Lower lobe of right lung (tissue), 2 donors: ENCODE results near the gene CX3CR1. TPM values are rescaled to one million over a fixed set of nuclear protein-coding genes. Genes with fewer than 3 reads are reported as not detected.

Source experiments
- ATAC-seq, 2 donors: fragments of 200-7000 bp; cut with Tn5 transposase; one replicate each; pipeline ENCODE4 v1.9.1; 2020 to 2022; ENCODE audit warnings: mild to moderate bottlenecking in 2 of 2, moderate library complexity in 2 of 2
- DNase-seq: peaks from one replicate; pipeline ENCODE4 v3.0.0-alpha.2; 2020
- H3K27ac ChIP-seq: fragments of 200-600 bp; one replicate; pipeline ENCODE4 v1.8.0; 2022
- H3K27me3 ChIP-seq: fragments of 200-600 bp; one replicate; pipeline ENCODE4 v1.8.0; 2022; ENCODE audit warnings: low read depth
- H3K36me3 ChIP-seq: fragments of 200-600 bp; one replicate; pipeline ENCODE4 v1.8.0; 2022; ENCODE audit warnings: mild to moderate bottlenecking
- H3K4me1 ChIP-seq: fragments of 200-600 bp; one replicate; pipeline ENCODE4 v1.8.0; 2022
- H3K4me3 ChIP-seq: fragments of 200-600 bp; one replicate; pipeline ENCODE4 v1.8.0; 2022; ENCODE audit warnings: mild to moderate bottlenecking
- H3K9me3 ChIP-seq: fragments of 200-600 bp; one replicate; pipeline ENCODE4 v1.8.0; 2022
- intact Hi-C: fragments of 100-400 bp; cut with DNase I; formaldehyde crosslinking; loops from one replicate; pipeline ENCODE4 v1.11.0; 2022
- total RNA-seq: library from RNA; stranded (reverse); fragmentation: NEBNext Ultra II Directional; extraction: Animal tissue kit (Norgen Biotek cat#: 25700); gene quantifications from one replicate; pipeline ENCODE4 v1.2.1, GENCODE V29; 2021
- TF ChIP-seq, protein P1 (sequence below): fragments of 200-600 bp; IDR thresholded peaks from one replicate; pipeline ENCODE4 v1.8.0; 2022; ENCODE audit warnings: antibody characterized with exemption, mild to moderate bottlenecking
- donor health status: DM: no; HTN: yes; CAD: no; lungs with severe emphysema.

The CX3CR1 gene
- total RNA-seq, 1 donor from 2014 or later = 14.1 TPM

DNA sequence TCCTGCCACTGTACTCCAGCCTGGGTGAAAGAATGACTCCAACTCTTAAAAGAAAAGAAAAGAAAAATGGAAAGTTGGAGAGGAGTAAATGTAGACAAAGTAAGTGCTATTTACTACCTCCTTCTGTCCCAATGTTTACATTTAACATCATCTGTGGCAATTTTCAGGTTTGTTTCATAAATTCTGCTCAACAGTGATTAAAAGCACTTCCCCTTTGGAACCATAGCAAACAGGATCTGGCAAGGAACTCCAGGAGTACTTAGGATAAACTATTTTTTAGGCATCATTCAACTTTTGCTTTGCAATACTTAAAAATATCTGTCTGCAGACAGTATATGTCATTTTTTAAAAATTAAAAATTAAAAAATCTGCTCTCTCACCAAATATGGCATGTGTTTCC is 5.5 kb upstream of the CX3CR1 start:
- ATAC-seq (no peak), DNase-seq (no peak)
- Histone ChIP-seq H3K27me3 (no peaks in the 10 kb centered on the region), H3K36me3 (no peaks in the 10 kb centered on the region), H3K4me1 (peaks cover 3% of the 10 kb centered on the region), H3K9me3 (no peaks in the 10 kb centered on the region), H3K27ac (no peak overlapping the region), H3K4me3 (no peak overlapping the region)
- TF ChIP-seq, protein P1, sequence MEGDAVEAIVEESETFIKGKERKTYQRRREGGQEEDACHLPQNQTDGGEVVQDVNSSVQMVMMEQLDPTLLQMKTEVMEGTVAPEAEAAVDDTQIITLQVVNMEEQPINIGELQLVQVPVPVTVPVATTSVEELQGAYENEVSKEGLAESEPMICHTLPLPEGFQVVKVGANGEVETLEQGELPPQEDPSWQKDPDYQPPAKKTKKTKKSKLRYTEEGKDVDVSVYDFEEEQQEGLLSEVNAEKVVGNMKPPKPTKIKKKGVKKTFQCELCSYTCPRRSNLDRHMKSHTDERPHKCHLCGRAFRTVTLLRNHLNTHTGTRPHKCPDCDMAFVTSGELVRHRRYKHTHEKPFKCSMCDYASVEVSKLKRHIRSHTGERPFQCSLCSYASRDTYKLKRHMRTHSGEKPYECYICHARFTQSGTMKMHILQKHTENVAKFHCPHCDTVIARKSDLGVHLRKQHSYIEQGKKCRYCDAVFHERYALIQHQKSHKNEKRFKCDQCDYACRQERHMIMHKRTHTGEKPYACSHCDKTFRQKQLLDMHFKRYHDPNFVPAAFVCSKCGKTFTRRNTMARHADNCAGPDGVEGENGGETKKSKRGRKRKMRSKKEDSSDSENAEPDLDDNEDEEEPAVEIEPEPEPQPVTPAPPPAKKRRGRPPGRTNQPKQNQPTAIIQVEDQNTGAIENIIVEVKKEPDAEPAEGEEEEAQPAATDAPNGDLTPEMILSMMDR = no peak
- intact Hi-C loops = loop anchor here (10.0 kb wide), 1 partner anchor 81 kb away; no protein-coding TSS in a partner anchor

DNA sequence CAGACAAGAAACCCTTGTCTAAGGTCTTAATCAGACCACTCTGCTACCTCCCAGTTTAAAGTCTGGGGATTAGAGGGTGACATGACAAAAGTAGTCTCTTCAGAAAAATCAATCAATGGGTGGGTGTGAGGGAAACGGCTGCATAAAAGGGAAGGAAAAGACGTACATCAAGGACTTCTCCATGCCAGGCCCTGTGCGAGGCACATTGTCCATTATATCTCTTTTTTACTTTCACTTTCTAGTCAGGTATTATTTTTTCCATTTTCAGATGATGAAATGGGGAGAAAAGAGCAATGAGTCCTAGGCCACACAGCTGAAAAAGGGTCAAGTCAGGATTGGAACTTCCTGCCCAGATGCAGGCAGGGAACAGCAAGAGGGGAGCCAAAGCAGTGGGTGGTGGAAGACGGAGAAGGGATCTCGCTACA is 4.6 kb upstream of the CX3CR1 start:
- DNase-seq (no peak), ATAC-seq (no peak)
- no peaks in the 10 kb centered on the region for H3K9me3 ChIP-seq

DNA sequence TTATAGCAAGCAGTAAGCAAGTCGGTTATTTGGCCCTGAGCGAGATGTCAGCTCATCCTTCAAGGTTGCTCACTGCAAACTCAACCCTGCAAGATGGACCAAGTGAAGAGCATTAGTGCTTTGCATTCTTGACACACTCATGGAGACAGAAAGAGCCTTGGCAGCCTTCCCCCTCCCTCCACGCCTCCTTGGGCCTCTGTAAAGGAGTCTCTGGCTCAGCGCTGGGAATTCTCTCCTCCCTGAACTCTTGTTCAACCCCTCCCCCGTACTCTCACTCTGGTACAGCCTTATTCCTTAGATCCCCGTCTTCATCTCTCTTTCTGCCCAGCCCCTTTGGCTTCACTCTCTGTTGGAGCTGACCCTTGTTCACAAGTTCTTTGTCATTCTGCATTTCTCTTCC is 2.2 kb upstream of the CX3CR1 start:
- DNase-seq (no peak), ATAC-seq (no peak)
- Histone ChIP-seq H3K36me3 (no peaks in the 10 kb centered on the region), H3K27me3 (no peaks in the 10 kb centered on the region), H3K9me3 (no peaks in the 10 kb centered on the region), H3K4me3 (no peak overlapping the region), H3K27ac (no peak overlapping the region), H3K4me1 (no peaks in the 10 kb centered on the region)
- TF ChIP-seq, protein P1 = no peak
- intact Hi-C loops = loop anchor here (10.0 kb wide), 1 partner anchor 77 kb away; no protein-coding TSS in a partner anchor

More for the DNA sequence above, 4.6 kb upstream of the CX3CR1 start:
- Histone ChIP-seq H3K4me1 (no peaks in the 10 kb centered on the region), H3K36me3 (no peaks in the 10 kb centered on the region), H3K27me3 (no peaks in the 10 kb centered on the region), H3K27ac (no peak overlapping the region), H3K4me3 (no peak overlapping the region)
- intact Hi-C loops = loop anchor here (10.0 kb wide), 1 partner anchor 80 kb away; no protein-coding TSS in a partner anchor
- TF ChIP-seq, protein P1 = no peak

DNA sequence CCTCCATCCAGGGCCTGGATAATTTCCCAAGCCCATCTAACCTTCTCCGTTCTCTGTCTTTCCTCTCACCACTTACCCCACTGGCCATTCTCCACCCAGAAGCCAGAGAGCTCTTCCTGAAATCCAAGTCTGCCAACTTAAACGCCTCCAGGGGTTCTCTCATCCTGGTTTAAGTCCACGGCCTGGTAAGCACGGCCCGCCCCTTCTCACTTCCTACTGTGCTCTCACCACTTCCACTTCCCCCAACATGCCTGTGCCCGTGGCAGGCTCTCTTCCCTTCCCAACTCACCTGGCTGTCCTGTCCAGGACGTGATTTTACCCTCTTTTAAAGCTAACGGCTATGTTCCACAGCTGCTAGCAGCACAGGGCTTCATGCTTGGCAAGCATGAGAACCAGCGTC is 1.7 kb upstream of the CX3CR1 start:
- Histone ChIP-seq H3K27me3 (no peaks in the 10 kb centered on the region), H3K36me3 (no peaks in the 10 kb centered on the region), H3K9me3 (no peaks in the 10 kb centered on the region), H3K4me3 (no peak overlapping the region), H3K4me1 (no peaks in the 10 kb centered on the region), H3K27ac (no peak overlapping the region)
- intact Hi-C loops = loop anchor here (10.0 kb wide), 1 partner anchor 77 kb away; no protein-coding TSS in a partner anchor
- ATAC-seq = peak; percentile 34 to 44
- TF ChIP-seq, protein P1 = no peak
- DNase-seq = no peak

DNA sequence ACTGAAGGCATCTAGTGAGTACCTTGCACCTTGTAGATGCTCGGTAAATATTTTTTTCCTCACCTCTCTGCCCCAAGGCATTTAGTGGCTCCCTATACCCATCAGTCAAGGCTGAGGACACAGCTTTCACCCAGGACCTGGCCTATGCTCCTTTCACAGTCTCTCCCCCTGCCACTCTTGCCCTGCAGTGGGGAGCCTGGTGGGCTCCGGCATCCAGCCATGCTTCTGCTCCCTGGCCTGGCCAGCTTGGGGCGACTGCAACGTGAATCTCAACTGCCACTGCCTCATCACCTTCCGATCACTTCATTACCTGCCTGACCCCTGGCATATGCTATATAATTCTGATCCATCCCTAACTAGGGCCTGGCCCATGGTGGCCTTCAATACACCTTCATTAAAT is 735 bp upstream of the CX3CR1 start:
- ATAC-seq (peak in 1 of 2 donors; percentile 16), DNase-seq (no peak)
- Histone ChIP-seq H3K9me3 (no peaks in the 10 kb centered on the region), H3K4me3 (no peak overlapping the region), H3K4me1 (no peaks in the 10 kb centered on the region), H3K36me3 (no peaks in the 10 kb centered on the region), H3K27me3 (no peaks in the 10 kb centered on the region), H3K27ac (no peak overlapping the region)
- intact Hi-C loops = loop anchor here (10.0 kb wide), 1 partner anchor 76 kb away; no protein-coding TSS in a partner anchor
- TF ChIP-seq, protein P1 = no peak

DNA sequence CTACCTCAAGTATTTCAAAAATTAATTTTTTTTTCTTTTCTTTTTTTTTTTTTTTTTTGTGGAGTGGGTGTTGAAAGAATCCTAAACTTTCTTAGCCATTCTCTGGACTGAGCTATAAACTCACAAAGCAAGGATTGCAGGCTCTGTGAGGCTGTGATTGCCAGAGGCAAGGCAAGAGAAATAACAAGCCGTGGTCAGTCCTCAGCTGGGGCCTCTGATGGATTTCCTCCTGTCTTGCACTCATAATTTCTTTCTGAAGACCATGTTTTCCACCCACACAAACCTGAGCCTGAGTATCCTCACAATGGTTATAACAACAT is 1.3 kb downstream of the CX3CR1 start:
- no peaks in the 10 kb centered on the region for H3K36me3 ChIP-seq
- H3K9me3 ChIP-seq = no peaks in the 10 kb centered on the region
- TF ChIP-seq, protein P1 = no peak
- no peak for ATAC-seq
- H3K27me3 ChIP-seq = no peaks in the 10 kb centered on the region
- no peak for DNase-seq
- intact Hi-C loops = no loop called here
- H3K27ac ChIP-seq = no peak overlapping the region
- no peaks in the 10 kb centered on the region for H3K4me1 ChIP-seq
- peak overlapping the region; percentile 7 for H3K4me3 ChIP-seq
